Fibroblast of lung (primary cell): ENCODE results near the gene PTPRF.

Experiments
- CTCF ChIP-seq, 2 donors: IDR thresholded peaks in 1 of 2; conservative IDR thresholded peaks in 1 of 2; 1 replicate in 1 of 2; 2 replicates in 1 of 2; pipeline ENCODE4 v1.5.1; 2011 to 2012; ENCODE audit warnings: low read length in 2 of 2, control low read depth in 1 of 2, inconsistent platforms in 1 of 2, low read depth in 1 of 2, mild to moderate bottlenecking in 1 of 2
- EZH2 ChIP-seq: IDR thresholded peaks from 2 replicates; pipeline ENCODE4 v1.5.1; 2012; ENCODE audit warnings: low read length, control low read depth, mild to moderate bottlenecking; ENCODE audit errors: missing control alignments

- TF ChIP-seq EZH2 (no peak), CTCF (conservative IDR thresholded peaks at IDR 0.05 in 1 of 2, IDR thresholded peaks at IDR 0.05 in 1 of 2; ENCODE audit: low read depth in 1 of 2, low read length in 2 of 2) (no peak)
These were observed 91.2 kb downstream of the PTPRF start for GRCh38 chr1:43621861-43622260.
